Gastroesophageal sphincter (tissue), 3 donors: ENCODE measurements around the gene APOC4.

Experiments used
- CTCF ChIP-seq, 4 experiments: fragments of 200-600 bp in 2 of 4; fragments of 450-650 bp in 2 of 4; sonication (generic) in 1 of 4; IDR thresholded peaks; one replicate each; pipeline ENCODE4 v1.5.1; 2017 to 2019; ENCODE audit warnings: antibody characterized with exemption in 4 of 4, mild to moderate bottlenecking in 2 of 4, moderate library complexity in 2 of 4
- POLR2A ChIP-seq, 2 donors: fragments of 450-650 bp; IDR thresholded peaks; one replicate each; pipeline ENCODE4 v1.6.1; 2017; ENCODE audit warnings: antibody characterized with exemption in 2 of 2, mild to moderate bottlenecking in 2 of 2, moderate library complexity in 1 of 2

DNA sequence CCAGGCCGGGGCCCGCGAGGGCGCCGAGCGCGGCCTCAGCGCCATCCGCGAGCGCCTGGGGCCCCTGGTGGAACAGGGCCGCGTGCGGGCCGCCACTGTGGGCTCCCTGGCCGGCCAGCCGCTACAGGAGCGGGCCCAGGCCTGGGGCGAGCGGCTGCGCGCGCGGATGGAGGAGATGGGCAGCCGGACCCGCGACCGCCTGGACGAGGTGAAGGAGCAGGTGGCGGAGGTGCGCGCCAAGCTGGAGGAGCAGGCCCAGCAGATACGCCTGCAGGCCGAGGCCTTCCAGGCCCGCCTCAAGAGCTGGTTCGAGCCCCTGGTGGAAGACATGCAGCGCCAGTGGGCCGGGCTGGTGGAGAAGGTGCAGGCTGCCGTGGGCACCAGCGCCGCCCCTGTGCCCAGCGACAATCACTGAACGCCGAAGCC lies 33.2 kb upstream of the APOC4 start:
- no peak for TF ChIP-seq CTCF (IDR thresholded peaks at IDR 0.05)
- no peak for TF ChIP-seq POLR2A (IDR thresholded peaks at IDR 0.05)
